SHP77 (cell line): ENCODE results near the gene MAP1S.
"Not testable (repeated sequence)": the region's sequence is repeated elsewhere in the genome, so short reads cannot be mapped to it uniquely, and the experiment has no call there.

ENCODE experiments used
- DNase-seq, 2 experiments: peaks; one replicate each; lab custom pipeline; 2025; lab: John Stamatoyannopoulos, UW

Gene MAP1S

GRCh38 chr19:17762505-17763229 is 43.4 kb downstream of the MAP1S start:
- no peak for DNase-seq

GRCh38 chr19:17764348-17764747 is 45.1 kb downstream of the MAP1S start:
- DNase-seq = no peak

- DNase-seq = no peak
These were observed 45.9 kb downstream of the MAP1S start for GRCh38 chr19:17765069-17765618.

- DNase-seq = peak; percentile 71 to 85
These were observed 47.4 kb downstream of the MAP1S start for GRCh38 chr19:17766543-17767131.

- no peak for DNase-seq
These were observed 48.3 kb downstream of the MAP1S start for GRCh38 chr19:17767559-17767958.

GRCh38 chr19:17770613-17771012 is 51.3 kb downstream of the MAP1S start:
- DNase-seq = no peak

GRCh38 chr19:17772172-17772571 is 52.9 kb downstream of the MAP1S start:
- no peak for DNase-seq

- peak in 1 of 2 experiments; percentile 39 for DNase-seq
These were observed 56.1 kb downstream of the MAP1S start for GRCh38 chr19:17775245-17775927.

- no peak for DNase-seq
These were observed 56.9 kb downstream of the MAP1S start for GRCh38 chr19:17775991-17776803.

GRCh38 chr19:17777840-17778239 is 58.6 kb downstream of the MAP1S start:
- DNase-seq = not testable (repeated sequence)

GRCh38 chr19:17778251-17778967 is 59.1 kb downstream of the MAP1S start:
- peak; percentile 9 to 27 for DNase-seq

GRCh38 chr19:17778968-17779929 is 60.0 kb downstream of the MAP1S start:
- DNase-seq = no peak

GRCh38 chr19:17780781-17781180 is 61.5 kb downstream of the MAP1S start:
- no peak for DNase-seq

- DNase-seq = not testable (repeated sequence)
These were observed 64.4 kb downstream of the MAP1S start for GRCh38 chr19:17783721-17784120.
